ENCODE data around the gene ZCCHC7. TPM values are rescaled to one million over a fixed set of nuclear protein-coding genes. Genes with fewer than 3 reads are reported as not detected.

ZCCHC7 gene
- total RNA-seq, 1 experiment from 2014 or later: 7.7 TPM

DNA sequence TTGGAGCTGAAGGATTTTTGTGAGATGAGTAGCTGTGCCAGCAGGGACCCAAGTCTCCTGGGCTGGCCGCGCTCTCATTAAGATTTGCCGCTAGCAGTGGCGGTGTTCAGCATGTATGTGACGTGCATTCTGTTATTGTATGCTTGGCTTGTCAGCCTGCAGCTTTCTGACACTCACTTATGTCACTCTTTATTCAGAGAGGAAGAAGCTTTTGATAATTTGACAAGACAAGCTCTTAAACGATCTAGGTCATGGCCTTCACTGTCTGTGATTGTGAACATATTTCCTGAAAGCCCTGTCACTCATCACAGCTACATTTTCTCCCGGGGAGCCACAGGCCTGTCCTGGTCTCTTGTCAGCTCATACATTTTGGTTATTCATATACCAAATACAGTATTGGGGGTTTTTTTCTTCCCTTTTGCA lies 203.9 kb downstream of the ZCCHC7 start:
- no peak for DNase-seq
- no peaks in the 10 kb centered on the region for H3K27me3 ChIP-seq
- no peaks in the 10 kb centered on the region for H3K9me3 ChIP-seq
- no peak overlapping the region for H3K4me3 ChIP-seq
- H3K36me3 ChIP-seq: no peaks in the 10 kb centered on the region

- Histone ChIP-seq H3K4me3 (no peak overlapping the region), H3K27me3 (no peaks in the 10 kb centered on the region), H3K36me3 (no peaks in the 10 kb centered on the region), H3K9me3 (no peaks in the 10 kb centered on the region)
- no peak for DNase-seq
Measured at GRCh38 chr9:37324691-37325490, 204.5 kb downstream of the ZCCHC7 start.

- Histone ChIP-seq H3K9me3 (no peaks in the 10 kb centered on the region), H3K4me3 (no peak overlapping the region), H3K27me3 (no peaks in the 10 kb centered on the region), H3K36me3 (no peaks in the 10 kb centered on the region)
- no peak for DNase-seq
Measured at GRCh38 chr9:37325778-37326177, 205.4 kb downstream of the ZCCHC7 start.

- H3K36me3 ChIP-seq: no peaks in the 10 kb centered on the region
- no peaks in the 10 kb centered on the region for H3K9me3 ChIP-seq
- no peaks in the 10 kb centered on the region for H3K27me3 ChIP-seq
- no peak for DNase-seq
- H3K4me3 ChIP-seq: no peak overlapping the region
Measured at GRCh38 chr9:37327553-37327952, 207.2 kb downstream of the ZCCHC7 start.

DNA sequence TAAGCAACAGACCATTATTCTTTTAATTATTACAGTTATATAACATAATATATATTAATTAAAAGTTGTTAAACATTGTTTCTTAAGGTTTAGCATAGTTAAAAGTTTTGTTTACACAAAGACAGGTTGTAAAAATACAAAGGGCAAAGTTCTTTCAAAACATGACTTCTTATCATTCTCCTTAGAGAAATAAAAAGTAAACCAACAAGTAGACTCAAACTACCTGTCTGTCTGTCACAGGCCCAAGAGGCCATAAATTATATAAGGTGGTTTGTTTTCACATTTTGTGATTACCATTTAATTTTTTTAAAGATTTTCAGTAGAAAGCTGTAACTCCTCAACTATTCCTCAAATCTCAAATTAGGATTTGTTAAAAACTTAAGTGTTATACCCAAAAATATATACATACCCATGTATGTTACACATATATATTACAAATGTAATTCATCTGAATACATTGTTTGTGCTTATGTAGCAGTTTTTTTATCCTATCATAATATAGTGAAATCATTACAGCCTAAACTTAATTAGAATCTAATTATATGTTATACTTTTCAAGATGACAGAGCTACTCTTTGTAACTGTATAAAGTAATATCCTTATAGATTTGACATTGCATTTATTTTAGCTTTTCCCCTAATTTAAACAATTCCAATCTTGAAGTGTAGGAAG lies 208.3 kb downstream of the ZCCHC7 start:
- Histone ChIP-seq H3K27me3 (no peaks in the 10 kb centered on the region), H3K9me3 (no peaks in the 10 kb centered on the region), H3K4me3 (no peak overlapping the region), H3K36me3 (no peaks in the 10 kb centered on the region)
- DNase-seq: no peak

- H3K27me3 ChIP-seq: no peaks in the 10 kb centered on the region
- no peak for DNase-seq
- H3K4me3 ChIP-seq: no peak overlapping the region
Measured at GRCh38 chr9:37329576-37329975, 209.2 kb downstream of the ZCCHC7 start.

GRCh38 chr9:37331871-37332270 lies 211.5 kb downstream of the ZCCHC7 start:
- Histone ChIP-seq H3K36me3 (no peaks in the 10 kb centered on the region), H3K27me3 (no peaks in the 10 kb centered on the region)

More at GRCh38 chr9:37329576-37329975, 209.2 kb downstream of the ZCCHC7 start:
- no peaks in the 10 kb centered on the region for H3K36me3 ChIP-seq
- no peaks in the 10 kb centered on the region for H3K9me3 ChIP-seq

GRCh38 chr9:37332578-37332977 lies 212.2 kb downstream of the ZCCHC7 start:
- DNase-seq: no peak

More at GRCh38 chr9:37331871-37332270, 211.5 kb downstream of the ZCCHC7 start:
- Histone ChIP-seq H3K4me3 (no peak overlapping the region), H3K9me3 (no peaks in the 10 kb centered on the region)
- no peak for DNase-seq

DNA sequence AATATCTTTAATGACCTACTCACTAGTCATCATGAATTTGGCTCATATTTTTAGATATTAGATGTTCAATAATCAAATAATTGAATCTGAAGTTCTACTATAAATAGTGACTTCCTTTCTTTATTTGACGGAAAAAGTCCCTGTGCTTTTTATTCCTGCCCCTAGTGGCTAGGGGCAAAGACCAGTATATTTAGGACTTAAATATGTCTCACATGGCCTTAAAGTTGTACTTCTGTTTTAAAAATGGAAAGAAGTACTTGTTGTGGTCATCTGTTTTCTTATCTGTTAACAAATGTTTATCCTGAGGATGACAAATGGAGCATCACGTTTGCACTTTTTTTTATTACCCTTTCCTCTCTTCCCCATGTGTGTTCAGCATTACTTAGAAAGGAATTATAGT lies 212.9 kb downstream of the ZCCHC7 start:
- Histone ChIP-seq H3K9me3 (no peaks in the 10 kb centered on the region), H3K36me3 (no peaks in the 10 kb centered on the region), H3K27me3 (no peaks in the 10 kb centered on the region), H3K4me3 (no peak overlapping the region)
- no peak for DNase-seq

More at GRCh38 chr9:37332578-37332977, 212.2 kb downstream of the ZCCHC7 start:
- Histone ChIP-seq H3K36me3 (no peaks in the 10 kb centered on the region), H3K4me3 (no peak overlapping the region), H3K27me3 (no peaks in the 10 kb centered on the region), H3K9me3 (no peaks in the 10 kb centered on the region)

DNA sequence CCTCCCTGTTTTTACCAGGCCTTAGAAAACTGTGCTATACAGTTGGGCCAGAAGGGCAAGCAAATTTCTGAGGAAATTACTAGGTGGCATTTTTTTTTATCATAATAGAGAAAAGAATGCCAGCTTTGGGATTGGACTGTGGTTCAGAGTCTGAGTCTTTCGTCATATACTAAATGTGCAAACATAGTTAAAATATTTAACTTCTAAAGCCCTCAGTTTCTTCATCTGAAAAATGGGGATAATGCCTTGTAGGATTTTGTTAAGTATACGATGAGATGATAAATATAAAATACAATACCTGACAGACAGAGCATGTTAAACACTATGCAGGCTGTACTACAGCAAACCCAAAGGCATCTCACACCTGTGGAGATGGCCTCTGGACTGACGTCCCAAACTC lies 214.9 kb downstream of the ZCCHC7 start:
- no peaks in the 10 kb centered on the region for H3K36me3 ChIP-seq
- DNase-seq: no peak
- H3K27me3 ChIP-seq: no peaks in the 10 kb centered on the region
- H3K9me3 ChIP-seq: no peaks in the 10 kb centered on the region
- no peak overlapping the region for H3K4me3 ChIP-seq

DNA sequence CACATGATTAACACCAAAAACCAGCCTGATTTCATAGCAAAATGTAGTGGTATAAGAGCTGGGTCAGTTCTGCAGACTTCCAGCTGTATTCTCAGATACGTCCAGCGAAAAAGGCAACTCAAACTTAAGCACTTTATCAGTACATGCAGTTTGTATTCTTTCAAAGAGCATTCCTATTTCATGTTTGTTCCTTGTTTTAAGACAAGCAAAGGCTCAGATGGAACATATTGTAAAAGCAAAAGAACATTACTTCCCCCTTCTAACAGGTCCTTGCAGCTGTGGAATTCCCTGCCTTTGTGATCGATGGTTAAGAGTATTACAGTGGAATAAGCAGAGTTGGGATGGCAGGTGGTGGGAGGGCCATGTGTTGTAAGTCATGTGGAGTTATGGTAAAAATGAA lies 215.8 kb downstream of the ZCCHC7 start:
- H3K9me3 ChIP-seq: no peaks in the 10 kb centered on the region
- DNase-seq: no peak

GRCh38 chr9:37337301-37337890 lies 217.0 kb downstream of the ZCCHC7 start:
- Histone ChIP-seq H3K27me3 (no peaks in the 10 kb centered on the region), H3K36me3 (no peaks in the 10 kb centered on the region), H3K9me3 (no peaks in the 10 kb centered on the region), H3K4me3 (no peak overlapping the region)
- no peak for DNase-seq

More for the DNA sequence above, 215.8 kb downstream of the ZCCHC7 start:
- Histone ChIP-seq H3K4me3 (no peak overlapping the region), H3K36me3 (no peaks in the 10 kb centered on the region), H3K27me3 (no peaks in the 10 kb centered on the region)

- Histone ChIP-seq H3K36me3 (no peaks in the 10 kb centered on the region), H3K4me3 (no peak overlapping the region), H3K27me3 (no peaks in the 10 kb centered on the region), H3K9me3 (no peaks in the 10 kb centered on the region)
- DNase-seq: no peak
Measured at GRCh38 chr9:37338218-37338617, 217.8 kb downstream of the ZCCHC7 start.

- no peak overlapping the region for H3K4me3 ChIP-seq
- H3K27me3 ChIP-seq: no peaks in the 10 kb centered on the region
- DNase-seq: no peak
- H3K9me3 ChIP-seq: no peaks in the 10 kb centered on the region
- no peaks in the 10 kb centered on the region for H3K36me3 ChIP-seq
Measured at GRCh38 chr9:37339923-37340322, 219.5 kb downstream of the ZCCHC7 start.

GRCh38 chr9:37340961-37341360 lies 220.6 kb downstream of the ZCCHC7 start:
- DNase-seq: no peak
- Histone ChIP-seq H3K4me3 (no peak overlapping the region), H3K9me3 (no peaks in the 10 kb centered on the region), H3K27me3 (no peaks in the 10 kb centered on the region), H3K36me3 (no peaks in the 10 kb centered on the region)

DNA sequence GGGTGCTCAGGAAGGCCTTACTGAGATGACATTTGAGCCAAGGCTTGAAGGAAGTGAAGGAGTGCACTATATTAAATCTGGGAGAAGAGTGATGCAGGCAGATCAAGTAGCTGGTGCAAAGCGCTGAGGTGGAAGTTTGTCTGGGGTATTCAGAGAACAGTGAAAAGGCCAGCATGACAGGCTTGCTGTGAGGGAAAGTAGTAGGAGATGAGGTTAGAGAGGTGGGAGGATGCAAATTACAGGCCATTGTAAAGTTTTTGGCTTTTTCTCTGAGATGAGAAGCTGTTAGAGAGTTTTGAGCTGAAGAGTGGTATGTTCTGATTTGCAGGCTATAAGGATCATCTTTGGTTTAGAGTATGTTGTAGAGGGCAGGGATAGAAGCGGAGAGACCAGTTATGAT lies 221.3 kb downstream of the ZCCHC7 start:
- no peak for DNase-seq
- H3K36me3 ChIP-seq: no peaks in the 10 kb centered on the region
- H3K27me3 ChIP-seq: no peaks in the 10 kb centered on the region
- H3K4me3 ChIP-seq: no peak overlapping the region
- H3K9me3 ChIP-seq: no peaks in the 10 kb centered on the region

DNA sequence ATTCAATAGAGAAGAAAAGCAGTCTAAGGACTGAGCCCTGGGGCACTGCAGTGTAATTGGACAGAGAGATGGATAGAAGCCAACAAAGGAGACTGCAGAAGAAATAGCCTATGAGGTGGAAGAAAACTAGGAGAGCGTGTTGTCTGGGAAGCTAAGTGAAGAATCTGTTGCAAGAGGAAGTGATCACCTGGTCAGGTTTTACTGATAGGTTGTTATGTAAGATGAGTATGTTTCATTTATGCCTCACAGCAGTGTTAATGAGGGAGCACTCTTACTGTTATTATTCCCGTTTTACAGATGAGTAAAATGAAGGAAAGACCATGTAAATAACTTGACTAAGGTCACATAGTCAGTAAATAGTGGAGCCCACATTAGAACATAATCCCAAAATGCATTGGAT lies 222.1 kb downstream of the ZCCHC7 start:
- DNase-seq: no peak
- H3K27me3 ChIP-seq: no peaks in the 10 kb centered on the region
- no peak overlapping the region for H3K4me3 ChIP-seq
- no peaks in the 10 kb centered on the region for H3K36me3 ChIP-seq
- H3K9me3 ChIP-seq: no peaks in the 10 kb centered on the region

Measured in MG63 (cell line).